ENCODE data around the gene PACS2.

PACS2 gene

GRCh38 chr14:105446971-105447370 lies 132.4 kb downstream of the PACS2 start:
- DNase-seq = no peak

Measured in CD4-positive, alpha-beta T cell treated with Interleukin-1 beta for 1 hour (primary cell).